ENCODE measurements around the gene GNG12. TPM values are rescaled to one million over a fixed set of nuclear protein-coding genes. Genes with fewer than 3 reads are reported as not detected.
A peak's percentile ranks its signal among the peaks of the same experiment; 100 is the strongest.

The GNG12 gene
- total RNA-seq, result 17.3 TPM

GRCh38 chr1:67832737-67833601, at the start of gene GNG12:
Gene GNG12 (minus strand): TSS chr1:67833467. CDS start chr1:67707686, 125,781 bp downstream.
- DNase-seq (ENCODE audit: low spot score) (peak; percentile 75), ATAC-seq (peak; percentile 77)

- ATAC-seq, result no peak
- no peak for DNase-seq (ENCODE audit: low spot score)
Observed at GRCh38 chr1:67882196-67882958, 49.1 kb upstream of the GNG12 start.

- no peak for ATAC-seq
- no peak for DNase-seq (ENCODE audit: low spot score)
Observed at GRCh38 chr1:67880056-67880601, 46.9 kb upstream of the GNG12 start.

GRCh38 chr1:67879485-67879884, 46.2 kb upstream of the GNG12 start:
- no peak for DNase-seq (ENCODE audit: low spot score)
- no peak for ATAC-seq

- ATAC-seq, result no peak
- no peak for DNase-seq (ENCODE audit: low spot score)
Observed at GRCh38 chr1:67874501-67875111, 41.3 kb upstream of the GNG12 start.

GRCh38 chr1:67869233-67869632, 36.0 kb upstream of the GNG12 start:
- ATAC-seq (no peak), DNase-seq (ENCODE audit: low spot score) (no peak)

- DNase-seq (ENCODE audit: low spot score), result no peak
- ATAC-seq, result no peak
Observed at GRCh38 chr1:67863637-67864036, 30.4 kb upstream of the GNG12 start.

GRCh38 chr1:67862685-67863084, 29.4 kb upstream of the GNG12 start:
- ATAC-seq (no peak), DNase-seq (ENCODE audit: low spot score) (no peak)

- DNase-seq (ENCODE audit: low spot score), result no peak
- ATAC-seq, result no peak
Observed at GRCh38 chr1:67861856-67862516, 28.7 kb upstream of the GNG12 start.

GRCh38 chr1:67860776-67861175, 27.5 kb upstream of the GNG12 start:
- no peak for ATAC-seq
- no peak for DNase-seq (ENCODE audit: low spot score)

- peak; percentile 56 for ATAC-seq
- no peak for DNase-seq (ENCODE audit: low spot score)
Observed at GRCh38 chr1:67856921-67857320, 23.7 kb upstream of the GNG12 start.

GRCh38 chr1:67855961-67856360, 22.7 kb upstream of the GNG12 start:
- ATAC-seq, result no peak

GRCh38 chr1:67855444-67855843, 22.2 kb upstream of the GNG12 start:
- no peak for DNase-seq (ENCODE audit: low spot score)
- no peak for ATAC-seq

More at GRCh38 chr1:67855961-67856360, 22.7 kb upstream of the GNG12 start:
- DNase-seq (ENCODE audit: low spot score), result no peak

- peak; percentile 87 for ATAC-seq
- peak; percentile 56 for DNase-seq (ENCODE audit: low spot score)
Observed at GRCh38 chr1:67853704-67854103, 20.4 kb upstream of the GNG12 start.

GRCh38 chr1:67851800-67852199, 18.5 kb upstream of the GNG12 start:
- ATAC-seq (no peak), DNase-seq (ENCODE audit: low spot score) (no peak)

GRCh38 chr1:67850611-67851075, 17.4 kb upstream of the GNG12 start:
- peak; percentile 57 for DNase-seq (ENCODE audit: low spot score)
- ATAC-seq, result peak; percentile 53

- no peak for DNase-seq (ENCODE audit: low spot score)
- peak; percentile 72 for ATAC-seq
Observed at GRCh38 chr1:67850151-67850551, 16.9 kb upstream of the GNG12 start.

- ATAC-seq, result no peak
- DNase-seq (ENCODE audit: low spot score), result no peak
Observed at GRCh38 chr1:67847466-67847865, 14.2 kb upstream of the GNG12 start.

- ATAC-seq (no peak), DNase-seq (ENCODE audit: low spot score) (no peak)
Observed at GRCh38 chr1:67846538-67846937, 13.3 kb upstream of the GNG12 start.

GRCh38 chr1:67844988-67845387, 11.7 kb upstream of the GNG12 start:
- no peak for ATAC-seq
- DNase-seq (ENCODE audit: low spot score), result no peak

- ATAC-seq (no peak), DNase-seq (ENCODE audit: low spot score) (no peak)
Observed at GRCh38 chr1:67843746-67844145, 10.5 kb upstream of the GNG12 start.

All from left lobe of liver (tissue), 2 donors.